T47D (cell line): ENCODE results near the gene TNIP3.

Experiments
- DNase-seq, 2 experiments: peaks; one replicate each; pipeline versions ENCODE4 v3.0.0 to v3.0.0-alpha.2; 2011 to 2012; ENCODE audit warnings: low read depth in 1 of 2, low spot score in 1 of 2
- JUND ChIP-seq: IDR thresholded peaks from 2 replicates; pipeline ENCODE4 v1.6.1; 2012; ENCODE audit warnings: low read depth
- in situ Hi-C: cut with HindIII; loops from 2 replicates; pipeline ENCODE4 v1.10.0; 2016; ENCODE audit warnings: low sequenced_read_pairs, low pct_unique_long_range_greater_than_20kb

TNIP3 gene

DNA sequence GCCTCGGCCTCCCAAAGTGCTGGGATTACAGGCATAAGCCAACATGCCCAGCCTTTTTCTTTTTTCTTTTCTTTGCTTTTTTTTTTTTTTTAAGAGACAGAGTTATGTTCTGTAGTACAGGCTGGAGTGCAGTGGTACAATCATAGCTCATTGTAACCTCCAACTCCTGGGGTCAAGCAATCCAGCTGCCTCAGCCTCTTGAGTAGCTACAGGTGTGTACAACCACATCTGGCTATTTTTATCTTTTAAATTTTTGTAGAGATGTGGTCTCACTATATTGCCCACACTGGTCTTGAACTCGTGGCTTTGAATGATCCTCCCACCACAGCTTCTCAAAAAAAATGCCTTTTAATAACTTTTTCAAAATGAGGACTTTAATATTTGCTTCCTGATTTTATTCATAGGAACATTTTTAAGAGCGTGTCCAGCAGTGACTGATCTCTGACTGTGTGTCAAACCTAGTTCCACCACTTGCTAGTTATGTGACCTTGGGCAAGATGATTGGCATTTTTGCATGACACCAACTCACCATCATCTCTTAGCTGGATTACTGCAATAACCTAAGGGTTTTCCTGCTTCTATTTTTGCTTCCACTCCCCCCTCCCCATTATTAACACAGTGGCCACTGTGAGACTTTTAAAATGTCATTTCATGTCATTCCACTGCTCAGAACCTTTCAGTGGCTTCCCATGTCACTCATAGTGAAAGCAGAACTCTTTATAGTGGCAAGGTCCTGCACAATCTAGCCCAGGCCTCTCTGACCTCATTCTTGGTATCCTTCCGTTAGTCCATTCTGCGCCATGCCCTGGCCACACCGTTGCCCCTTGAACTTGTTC is 4.5 kb upstream of the TNIP3 start:
- no peak for TF ChIP-seq JUND
- in situ Hi-C loops: no loop called here
- no peak for DNase-seq

DNA sequence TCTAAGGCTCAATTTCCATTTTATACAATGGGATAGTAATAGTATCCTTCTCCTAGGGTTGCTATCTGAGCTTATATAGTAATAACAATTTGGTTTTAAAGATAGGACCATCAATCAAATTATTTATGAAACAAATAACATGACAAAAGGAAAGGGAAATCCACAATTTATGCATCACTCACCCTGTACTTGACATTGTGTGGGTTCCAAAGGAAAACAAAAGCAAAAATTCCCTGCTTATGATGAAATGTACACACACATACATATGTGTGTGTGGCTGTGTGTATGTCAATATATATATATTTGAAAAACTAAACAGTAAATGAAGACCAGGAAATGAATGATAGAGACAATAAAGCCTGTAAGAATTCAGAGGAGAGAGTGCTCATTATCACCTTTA is 2.9 kb upstream of the TNIP3 start:
- in situ Hi-C loops: no loop called here
- no peak for TF ChIP-seq JUND
- DNase-seq: no peak

DNA sequence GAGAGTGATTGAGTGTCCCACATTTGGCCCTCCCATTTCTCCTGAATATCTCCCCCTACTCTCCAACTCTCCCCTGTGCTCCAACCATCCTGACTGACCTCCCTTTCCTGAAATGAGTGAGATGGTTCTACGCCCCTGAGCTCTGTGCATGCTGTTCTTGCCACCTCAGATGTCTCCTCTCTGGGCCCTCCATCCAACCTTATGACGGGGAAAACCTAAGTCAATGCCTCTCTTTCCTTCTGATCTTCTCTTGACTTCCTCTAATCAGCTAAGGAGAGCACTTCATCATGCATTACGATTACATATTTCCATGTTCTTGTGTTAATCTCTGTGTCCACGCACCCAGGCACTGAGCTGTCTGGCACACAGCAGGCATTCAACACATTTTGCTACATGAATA is 1.1 kb upstream of the TNIP3 start:
- in situ Hi-C loops: no loop called here
- TF ChIP-seq JUND: no peak
- DNase-seq: no peak

DNA sequence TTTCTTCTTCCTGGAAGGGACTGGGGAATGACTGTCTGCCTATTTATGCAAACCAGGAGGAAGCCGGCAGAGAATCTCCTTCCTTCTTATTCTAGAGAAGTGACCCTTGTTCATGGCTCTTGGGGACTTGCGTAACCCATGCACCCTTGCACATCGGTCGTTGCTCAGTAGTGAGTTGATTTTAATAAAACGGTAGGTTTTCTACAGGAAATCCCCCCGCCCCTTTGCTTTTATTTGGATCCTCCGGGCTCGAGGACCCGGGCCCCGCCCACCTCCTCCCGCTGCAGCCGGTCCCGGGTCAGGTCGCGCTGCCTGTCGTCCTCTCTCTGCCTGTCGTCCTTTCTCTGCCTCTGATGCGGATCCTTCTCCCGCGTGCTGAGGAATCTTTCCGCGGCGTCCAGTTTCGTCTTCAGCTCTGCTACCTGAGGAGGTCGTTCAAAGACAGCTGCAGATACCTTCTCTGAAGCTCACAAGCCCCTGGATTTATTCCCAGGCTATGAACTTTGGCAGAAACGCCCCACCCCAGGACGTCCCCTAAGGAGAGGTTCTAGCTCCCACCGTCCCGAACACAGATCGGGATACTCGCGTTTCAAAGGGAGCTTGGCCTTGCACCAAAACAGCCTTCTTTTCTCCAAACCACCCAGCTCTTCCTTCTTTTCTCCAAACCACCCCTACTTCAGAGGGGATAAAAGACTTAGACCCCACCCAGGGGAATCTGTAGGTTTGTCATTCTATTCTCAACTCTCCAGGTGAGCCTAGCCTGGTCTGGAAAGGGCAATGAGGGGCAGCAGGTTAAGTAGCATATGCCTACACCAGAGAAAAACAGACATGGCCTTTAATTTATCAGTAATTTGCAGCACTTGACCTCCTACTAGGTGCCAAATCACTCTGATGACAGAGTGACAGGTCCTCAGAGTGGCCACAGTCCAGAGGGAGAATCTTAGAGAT is 7.0 kb downstream of the TNIP3 start:
- in situ Hi-C loops: no loop called here
- DNase-seq: peak; percentile 4 to 24
- no peak for TF ChIP-seq JUND

DNA sequence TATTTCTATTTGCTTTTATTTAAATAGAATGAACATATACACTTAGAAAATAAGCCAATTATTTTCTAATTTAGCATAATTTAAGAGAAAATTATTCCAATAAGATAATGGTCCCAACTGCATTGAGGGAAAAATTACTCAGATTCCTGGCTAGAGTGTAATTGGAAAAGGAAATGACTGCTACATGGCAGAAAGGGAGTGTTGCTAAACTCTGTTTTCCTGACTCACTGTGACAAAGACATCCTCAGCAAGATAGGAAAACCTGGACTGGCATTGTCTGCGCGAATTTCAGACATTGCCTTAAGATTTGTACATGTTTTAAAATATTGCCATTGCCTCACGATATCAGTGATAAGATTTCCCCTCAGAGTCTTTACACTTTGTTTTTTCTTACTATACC is 8.2 kb downstream of the TNIP3 start:
- TF ChIP-seq JUND: no peak
- DNase-seq: no peak
- in situ Hi-C loops: no loop called here

DNA sequence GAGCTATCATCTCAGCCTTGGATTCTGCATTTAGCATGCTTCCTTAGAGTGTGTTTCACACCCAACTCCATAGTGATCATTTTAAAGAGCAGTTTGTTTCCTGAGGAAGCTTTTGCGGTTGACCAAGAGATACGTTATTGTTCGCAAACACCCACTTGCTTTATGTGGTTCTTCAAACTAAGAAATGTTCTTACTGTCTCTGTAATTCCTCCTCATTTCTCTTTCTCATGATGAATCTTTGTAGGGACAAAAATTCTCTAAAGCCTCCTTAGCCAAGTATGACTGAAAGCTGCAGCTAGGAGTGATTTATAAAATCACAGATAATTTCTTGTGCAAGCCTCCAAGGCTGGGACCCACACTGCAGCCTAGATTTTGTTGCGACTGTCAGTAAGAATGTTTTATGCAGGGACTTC is 10.0 kb downstream of the TNIP3 start:
- in situ Hi-C loops: no loop called here
- TF ChIP-seq JUND: no peak
- DNase-seq: no peak

DNA sequence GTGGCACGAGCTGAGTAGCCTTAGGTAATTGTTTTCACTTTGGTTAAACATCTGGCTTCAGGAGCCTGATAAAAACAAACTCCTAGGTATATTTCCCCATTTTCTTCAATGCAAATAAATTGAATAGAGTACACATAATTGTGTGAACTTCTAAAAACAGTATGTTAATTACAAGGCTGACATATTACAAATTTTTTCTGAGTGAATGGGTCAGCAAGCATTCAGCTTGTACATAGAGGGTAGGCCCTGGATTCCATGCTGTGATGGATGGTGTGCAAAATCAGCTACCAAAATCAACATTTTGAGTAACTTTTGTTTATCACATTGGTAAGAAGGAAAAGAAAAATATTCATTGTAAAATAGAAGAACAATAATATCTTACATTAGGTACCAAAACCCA is 12.2 kb downstream of the TNIP3 start:
- no peak for DNase-seq
- in situ Hi-C loops: no loop called here
- TF ChIP-seq JUND: no peak

DNA sequence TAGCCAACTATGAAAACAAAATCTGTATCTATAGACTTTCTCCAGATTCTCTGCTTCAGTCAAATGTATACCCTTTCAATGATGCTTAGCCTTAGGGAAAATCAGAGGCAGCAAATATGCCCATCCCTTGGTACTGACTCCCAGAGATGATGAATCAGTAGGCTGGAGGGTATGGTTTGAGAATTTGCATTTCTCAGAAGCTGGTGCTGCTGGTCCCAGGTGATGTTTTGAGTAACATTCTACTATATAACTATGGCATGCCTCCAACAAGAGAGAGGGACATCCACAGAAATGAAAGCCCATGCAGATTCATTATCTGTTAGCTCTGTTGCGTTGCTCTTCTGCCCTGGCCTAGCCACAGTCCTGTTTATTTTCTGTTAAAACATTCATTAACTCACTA is 13.6 kb downstream of the TNIP3 start:
- TF ChIP-seq JUND: no peak
- in situ Hi-C loops: no loop called here
- no peak for DNase-seq

DNA sequence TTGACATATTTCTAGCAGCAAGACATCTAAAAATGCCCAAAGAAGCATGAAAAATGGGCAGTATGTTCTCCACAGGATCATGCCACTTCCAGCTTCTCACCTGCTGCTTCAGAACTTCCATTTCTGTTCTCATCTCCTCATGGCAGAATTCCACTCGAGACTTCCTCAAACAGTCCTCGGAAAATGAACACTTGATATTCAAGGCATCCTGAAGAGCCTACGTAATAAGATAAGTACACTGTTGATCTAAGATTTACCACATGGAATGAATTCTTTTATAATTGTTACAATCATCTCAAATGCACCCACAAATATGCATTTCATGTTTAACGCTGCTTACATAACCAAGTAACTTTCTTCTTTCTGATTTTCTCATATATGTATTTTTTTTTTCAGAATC is 14.1 kb downstream of the TNIP3 start:
- no peak for DNase-seq
- TF ChIP-seq JUND: no peak
- in situ Hi-C loops: no loop called here

DNA sequence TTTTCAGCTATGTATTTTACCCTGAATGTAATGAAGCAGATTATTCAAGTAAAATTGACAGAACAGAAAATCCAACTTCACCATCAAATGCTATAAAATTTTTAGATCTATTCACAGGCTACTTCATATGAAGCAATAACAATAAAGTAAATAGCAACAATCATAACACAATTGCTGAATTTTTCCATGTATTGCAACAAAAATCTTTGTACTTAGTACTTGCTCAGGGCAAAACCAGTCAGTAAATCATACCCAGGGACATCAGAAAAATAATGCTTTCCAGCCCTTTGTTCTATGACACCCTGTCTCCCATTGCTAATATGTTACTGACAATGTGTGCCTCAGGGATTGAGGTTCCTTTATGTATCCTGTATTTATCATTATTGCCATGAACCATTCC is 15.5 kb downstream of the TNIP3 start:
- TF ChIP-seq JUND: no peak
- in situ Hi-C loops: no loop called here
- DNase-seq: no peak

DNA sequence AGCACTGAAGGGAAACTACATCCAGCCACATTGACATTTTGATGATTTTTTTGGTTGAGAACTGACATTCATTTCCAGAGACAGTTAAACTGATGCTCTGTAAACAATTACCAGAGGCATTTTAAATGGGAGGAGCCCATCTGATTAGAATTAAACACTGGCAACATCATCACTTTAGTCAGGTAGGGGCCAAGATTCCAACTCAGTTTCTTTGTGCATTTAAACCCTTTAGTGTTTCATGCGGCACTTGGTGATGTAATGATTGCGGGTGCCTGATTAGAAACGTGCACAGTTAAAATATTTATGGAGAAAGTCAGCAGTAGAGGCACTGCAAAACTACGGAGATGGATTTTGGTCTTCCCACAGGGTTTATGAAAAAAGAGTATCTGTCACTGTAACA is 16.1 kb downstream of the TNIP3 start:
- no peak for TF ChIP-seq JUND
- no peak for DNase-seq
- in situ Hi-C loops: no loop called here

DNA sequence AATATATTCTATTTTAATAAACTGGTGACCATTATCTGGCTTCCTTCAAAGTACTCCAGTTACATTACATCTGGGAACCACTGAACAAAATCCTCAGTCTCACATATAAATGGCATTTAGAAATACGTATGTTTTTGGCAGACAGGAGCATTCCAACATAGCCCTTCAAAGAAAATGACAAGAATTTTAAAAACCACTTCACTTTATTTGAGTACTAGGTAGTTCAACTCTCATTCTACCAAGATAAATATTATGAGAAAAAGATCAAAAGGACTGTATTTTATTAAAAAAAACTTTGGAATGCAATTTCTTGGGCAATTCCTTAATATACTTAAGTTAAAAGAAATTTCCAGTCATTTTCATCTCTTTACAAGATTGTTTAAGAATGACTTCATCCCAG is 17.6 kb downstream of the TNIP3 start:
- no peak for DNase-seq
- no peak for TF ChIP-seq JUND
- in situ Hi-C loops: no loop called here

DNA sequence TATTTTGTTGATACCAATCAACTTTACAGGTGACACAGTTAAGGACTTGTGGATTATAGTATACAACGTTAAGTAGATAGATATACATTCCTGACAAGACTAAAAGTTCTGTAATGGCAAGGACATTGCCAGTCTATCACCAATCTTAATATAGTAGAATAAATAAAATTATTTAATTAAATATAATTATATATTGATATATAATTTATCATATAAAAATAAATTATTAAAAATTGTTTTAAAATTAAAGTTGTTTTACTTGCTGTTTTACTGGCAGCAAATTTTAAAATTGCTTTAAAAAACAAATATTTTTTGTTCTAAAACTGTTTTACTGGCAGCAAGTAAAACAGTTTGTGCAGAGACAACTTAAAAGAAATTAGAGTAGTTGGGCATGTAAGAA is 18.7 kb downstream of the TNIP3 start:
- in situ Hi-C loops: no loop called here
- no peak for TF ChIP-seq JUND
- no peak for DNase-seq
